Measurements from ENCODE around the gene LRPPRC.
"Not testable (repeated sequence)": the region's sequence is repeated elsewhere in the genome, so short reads cannot be mapped to it uniquely, and the experiment has no call there.

LRPPRC gene

GRCh38 chr2:43977677-43978375 lies 18.0 kb downstream of the LRPPRC start:
- DNase-seq, result no peak

GRCh38 chr2:43960921-43961320 lies 34.9 kb downstream of the LRPPRC start:
- no peak for DNase-seq

- DNase-seq, result no peak
These were observed 37.2 kb downstream of the LRPPRC start for GRCh38 chr2:43958397-43959275.

GRCh38 chr2:43950383-43951008 lies 45.3 kb downstream of the LRPPRC start:
- no peak for DNase-seq

- DNase-seq, result no peak
These were observed 47.4 kb downstream of the LRPPRC start for GRCh38 chr2:43948370-43948769.

GRCh38 chr2:43946685-43947084 lies 49.1 kb downstream of the LRPPRC start:
- no peak for DNase-seq

- DNase-seq, result no peak
These were observed 50.4 kb downstream of the LRPPRC start for GRCh38 chr2:43945439-43945838.

- no peak for DNase-seq
These were observed 50.9 kb downstream of the LRPPRC start for GRCh38 chr2:43944915-43945314.

- DNase-seq, result no peak
These were observed 51.9 kb downstream of the LRPPRC start for GRCh38 chr2:43943809-43944452.

- DNase-seq, result no peak
These were observed 52.5 kb downstream of the LRPPRC start for GRCh38 chr2:43943323-43943722.

- no peak for DNase-seq
These were observed 52.9 kb downstream of the LRPPRC start for GRCh38 chr2:43942881-43943280.

- no peak for DNase-seq
These were observed 53.8 kb downstream of the LRPPRC start for GRCh38 chr2:43941966-43942365.

- no peak for DNase-seq
These were observed 54.4 kb downstream of the LRPPRC start for GRCh38 chr2:43941359-43941758.

GRCh38 chr2:43939695-43940256 lies 56.0 kb downstream of the LRPPRC start:
- no peak for DNase-seq

- DNase-seq, result no peak
These were observed 58.4 kb downstream of the LRPPRC start for GRCh38 chr2:43937269-43937820.

- no peak for DNase-seq
These were observed 61.2 kb downstream of the LRPPRC start for GRCh38 chr2:43934567-43934966.

GRCh38 chr2:43931293-43931692 lies 64.5 kb downstream of the LRPPRC start:
- no peak for DNase-seq

GRCh38 chr2:43927442-43927841 lies 68.3 kb downstream of the LRPPRC start:
- DNase-seq, result no peak

GRCh38 chr2:43925431-43925830 lies 70.4 kb downstream of the LRPPRC start:
- DNase-seq, result no peak

- no peak for DNase-seq
These were observed 71.3 kb downstream of the LRPPRC start for GRCh38 chr2:43924463-43924862.

GRCh38 chr2:43911136-43911790 lies 84.5 kb downstream of the LRPPRC start:
- DNase-seq, result not testable (repeated sequence)
